ENCODE data around the gene SLC35E1. TPM values are rescaled to one million over a fixed set of nuclear protein-coding genes. Genes with fewer than 3 reads are reported as not detected.
A peak's percentile ranks its signal among the peaks of the same experiment; 100 is the strongest.

The SLC35E1 gene
- total RNA-seq, 2 donors from 2014 or later: 42.0 to 69.1 TPM

- intact Hi-C loops (cut with DNase I): no loop called here
- WGBS: 89% methylated on average over 9 of the region's 9 CpGs
- Histone ChIP-seq H3K4me1 (replicated peaks) (peaks cover 22% of the 10 kb centered on the region), H3K4me3 (no peak overlapping the region), H3K27ac (no peak overlapping the region), H3K36me3 (no peaks in the 10 kb centered on the region), H3K27me3 (replicated peaks; ENCODE audit: insufficient read depth) (no peaks in the 10 kb centered on the region), H3K9me3 (no peaks in the 10 kb centered on the region)
- TF ChIP-seq CTCF (IDR thresholded peaks at IDR 0.05) (no peak), POLR2AphosphoS5 (IDR thresholded peaks at IDR 0.05) (no peak), POLR2A (IDR thresholded peaks at IDR 0.05) (no peak)
- DNase-seq (ENCODE audit: low spot score): no peak
Measured at GRCh38 chr19:16590876-16591802, 18.9 kb upstream of the SLC35E1 start.

DNA sequence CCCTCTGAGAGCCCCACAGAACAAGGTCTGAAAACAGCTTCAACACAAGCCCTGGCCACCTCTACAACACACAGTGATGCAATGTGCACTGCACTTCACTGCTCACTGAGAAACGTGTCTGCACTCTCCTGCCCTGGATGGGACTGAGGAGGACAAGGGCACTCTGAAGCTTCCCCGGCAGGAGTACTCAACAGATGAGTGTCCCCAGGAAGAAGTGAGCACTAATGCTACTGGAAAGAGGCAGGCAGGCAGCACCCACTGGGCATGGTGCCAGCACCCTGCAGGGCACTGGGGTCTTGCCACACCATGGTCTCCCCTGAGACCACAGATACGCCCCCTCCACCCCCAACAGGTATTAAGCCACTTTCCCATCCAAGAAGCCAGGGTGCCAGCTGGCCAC, 17.7 kb upstream of the SLC35E1 start:
- TF ChIP-seq POLR2AphosphoS5 (IDR thresholded peaks at IDR 0.05) (no peak), CTCF (IDR thresholded peaks at IDR 0.05) (no peak), POLR2A (IDR thresholded peaks at IDR 0.05) (no peak)
- no peaks in the 10 kb centered on the region for H3K9me3 ChIP-seq
- intact Hi-C loops (cut with DNase I): no loop called here
- peaks cover 22% of the 10 kb centered on the region for H3K4me1 ChIP-seq (replicated peaks)
- no peaks in the 10 kb centered on the region for H3K27me3 ChIP-seq (replicated peaks; ENCODE audit: insufficient read depth)
- no peaks in the 10 kb centered on the region for H3K36me3 ChIP-seq
- 55% methylated on average over 3 of the region's 3 CpGs for WGBS
- H3K27ac ChIP-seq: no peak overlapping the region
- no peak for DNase-seq (ENCODE audit: low spot score)
- no peak overlapping the region for H3K4me3 ChIP-seq

GRCh38 chr19:16588824-16589577, 16.8 kb upstream of the SLC35E1 start:
- intact Hi-C loops (cut with DNase I): no loop called here
- H3K9me3 ChIP-seq: no peaks in the 10 kb centered on the region
- TF ChIP-seq POLR2AphosphoS5 (IDR thresholded peaks at IDR 0.05) (no peak), POLR2A (IDR thresholded peaks at IDR 0.05) (no peak), CTCF (IDR thresholded peaks at IDR 0.05) (no peak)
- no peak for DNase-seq (ENCODE audit: low spot score)
- H3K4me1 ChIP-seq (replicated peaks): peaks cover 25% of the 10 kb centered on the region
- H3K27ac ChIP-seq: peak overlapping the region in 1 of 2 donors; percentile 14
- H3K4me3 ChIP-seq: no peak overlapping the region
- 72% methylated on average over 11 of the region's 11 CpGs for WGBS
- no peaks in the 10 kb centered on the region for H3K27me3 ChIP-seq (replicated peaks; ENCODE audit: insufficient read depth)
- no peaks in the 10 kb centered on the region for H3K36me3 ChIP-seq

DNA sequence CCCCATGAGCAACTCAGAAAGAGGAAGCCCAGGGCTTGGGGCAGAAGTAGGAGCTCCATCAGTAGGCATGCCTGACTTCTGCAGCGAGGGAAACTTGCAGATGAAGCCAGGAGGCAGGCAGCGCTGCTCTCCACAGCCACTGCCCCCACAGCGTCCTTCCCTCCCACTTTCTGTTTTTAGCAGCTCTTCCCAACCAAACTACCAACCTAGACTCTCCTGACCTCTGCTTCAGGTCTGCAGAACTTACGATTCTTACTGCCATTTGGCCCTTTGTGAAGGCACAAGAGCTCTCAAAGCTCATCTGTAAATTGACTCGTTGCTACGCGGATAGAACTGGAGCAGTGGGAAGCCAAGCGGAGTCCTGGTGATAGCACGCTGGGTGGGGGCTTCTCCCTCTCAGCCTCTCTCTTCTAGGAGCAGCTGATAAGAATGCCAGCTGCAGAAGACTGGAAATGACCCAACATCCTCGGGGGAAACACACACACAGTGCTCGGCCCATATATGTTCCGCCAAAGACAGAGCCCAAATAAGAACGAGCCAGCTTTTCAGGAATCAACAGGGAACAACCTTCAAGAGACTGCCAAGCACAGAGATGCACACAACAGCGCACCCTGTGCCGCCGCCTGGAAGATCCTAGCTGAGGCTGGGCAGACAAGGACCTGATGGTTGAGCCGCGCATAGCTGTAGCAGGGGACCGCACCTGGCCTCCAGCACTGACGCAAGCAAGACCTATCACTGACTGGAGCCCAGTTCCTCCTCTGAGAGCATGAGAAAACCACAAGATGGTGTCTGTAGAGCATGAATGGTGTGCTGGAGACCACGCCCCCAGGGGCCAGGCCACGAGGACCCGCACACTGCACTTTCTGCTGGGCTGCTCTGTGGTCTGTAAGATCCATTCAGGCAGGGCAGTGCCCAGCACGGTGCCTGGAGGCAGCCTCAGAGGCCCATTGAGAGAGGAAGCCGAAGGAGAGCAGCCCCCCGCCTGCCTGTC, 15.9 kb upstream of the SLC35E1 start:
- peaks cover 25% of the 10 kb centered on the region for H3K4me1 ChIP-seq (replicated peaks)
- 32% methylated on average over 26 of the region's 26 CpGs for WGBS
- intact Hi-C loops (cut with DNase I): no loop called here
- no peaks in the 10 kb centered on the region for H3K9me3 ChIP-seq
- H3K4me3 ChIP-seq: no peak overlapping the region
- H3K27me3 ChIP-seq (replicated peaks; ENCODE audit: insufficient read depth): no peaks in the 10 kb centered on the region
- TF ChIP-seq CTCF (IDR thresholded peaks at IDR 0.05) (no peak), POLR2AphosphoS5 (IDR thresholded peaks at IDR 0.05) (no peak), POLR2A (IDR thresholded peaks at IDR 0.05) (no peak)
- H3K27ac ChIP-seq: peak overlapping the region; percentile 11 to 14
- DNase-seq (ENCODE audit: low spot score): peak; percentile 36
- H3K36me3 ChIP-seq: no peaks in the 10 kb centered on the region
